ENCODE results near the gene TROAP. TPM values are rescaled to one million over a fixed set of nuclear protein-coding genes. Genes with fewer than 3 reads are reported as not detected.

The TROAP gene
- total RNA-seq, 1 experiment from 2014 or later: 75.3 TPM

DNA sequence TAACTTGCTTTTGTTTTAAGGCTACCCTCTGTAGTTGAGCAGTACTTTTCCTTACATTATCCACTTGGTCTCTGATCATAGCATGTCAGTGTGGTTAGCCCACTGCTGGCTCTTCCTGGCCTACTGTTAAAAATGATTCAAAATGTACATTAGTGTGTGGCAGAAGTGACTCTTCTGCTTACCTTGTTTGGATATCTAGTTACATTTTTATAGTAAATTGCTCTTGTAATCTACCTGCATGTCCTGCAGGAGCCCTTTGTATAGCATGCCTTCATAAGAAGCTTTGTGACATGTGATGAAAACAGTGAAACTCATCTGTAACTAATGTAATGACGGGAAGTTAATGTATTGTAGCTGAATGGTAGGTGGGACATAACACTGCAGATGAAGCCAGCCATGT is 52.4 kb downstream of the TROAP start:
- H3K14ac ChIP-seq (ENCODE audit: insufficient read depth, low read length): no peak overlapping the region
- H4K8ac ChIP-seq (replicated peaks; ENCODE audit: insufficient read length, low read depth, low read length): no peak overlapping the region
- H3K9me3 ChIP-seq (ENCODE audit: control insufficient read depth, low read depth, low read length): no peaks in the 10 kb centered on the region
- H3K23me2 ChIP-seq (ENCODE audit: insufficient read length, low read depth, low read length, poor library complexity, severe bottlenecking): no peaks in the 10 kb centered on the region
- no peak overlapping the region for H2BK12ac ChIP-seq (ENCODE audit: insufficient read length, low read depth, low read length)
- WGBS (ENCODE audit: extremely low coverage, insufficient read length, low lambda C conversion rate): no CpG with 5 or more reads among the region's 1 CpG
- Mint-ChIP-seq H3K36me3 (ENCODE audit: insufficient read depth in 1 of 3, low read depth in 3 of 3) (peaks cover 5 to 12% (median 5%) of the 10 kb centered on the region in 3 experiments; a peak in 3 of 7 replicates), H3K4me1 (peaks cover 3 to 6% of the 10 kb centered on the region in 2 experiments; a peak in 3 of 4 replicates), H3K27me3 (ENCODE audit: low read depth) (no peaks in the 10 kb centered on the region), H3K4me3 (no peak overlapping the region), H3K27ac (no peak overlapping the region), H3K9me3 (no peaks in the 10 kb centered on the region)
- no peak overlapping the region for H4K5ac ChIP-seq (ENCODE audit: insufficient read length, low read depth, low read length)
- H3K27me3 ChIP-seq (ENCODE audit: insufficient read depth, low read length): no peaks in the 10 kb centered on the region
- DNase-seq: no peak
- H3K56ac ChIP-seq (ENCODE audit: insufficient read length, low read depth, low read length): no peak overlapping the region
- H3K4me2 ChIP-seq (ENCODE audit: insufficient read depth, insufficient read length, low read length): no peak overlapping the region
- no peak overlapping the region for H2BK5ac ChIP-seq (ENCODE audit: insufficient read length, low read length)
- no peak overlapping the region for H3K18ac ChIP-seq (ENCODE audit: insufficient read length, low read depth, low read length)
- no peak overlapping the region for H2BK20ac ChIP-seq (ENCODE audit: low read depth, low read length, poor library complexity, severe bottlenecking)
- no peak overlapping the region for H2AK5ac ChIP-seq (ENCODE audit: insufficient read length, low read length)
- no peak overlapping the region for H3T11ph ChIP-seq (ENCODE audit: low read length)
- H3K79me1 ChIP-seq (ENCODE audit: insufficient read depth, low read depth, low read length, poor library complexity, severe bottlenecking): peaks cover 5% of the 10 kb centered on the region
- no peak overlapping the region for H2AFZ ChIP-seq (ENCODE audit: low read length)
- H3K4me1 ChIP-seq (ENCODE audit: insufficient read depth, low read length): no peaks in the 10 kb centered on the region
- no peak overlapping the region for H3K23ac ChIP-seq (ENCODE audit: insufficient read length, low read depth, low read length)
- H2BK120ac ChIP-seq (ENCODE audit: low read depth, low read length, poor library complexity, severe bottlenecking): no peak overlapping the region
- H4K20me1 ChIP-seq (ENCODE audit: control insufficient read depth, insufficient read depth, insufficient read length): no peaks in the 10 kb centered on the region
- no peak overlapping the region for H3K27ac ChIP-seq (ENCODE audit: insufficient read length, low read depth, low read length)
- H3K79me2 ChIP-seq (ENCODE audit: insufficient read depth, low read length): peaks cover 3% of the 10 kb centered on the region; the same call in 1 of the 2 replicates
- TF ChIP-seq CTCF (conservative IDR thresholded peaks at IDR 0.05): no peak
- H2BK15ac ChIP-seq (ENCODE audit: low read depth, low read length): no peak overlapping the region
- H4K91ac ChIP-seq (ENCODE audit: insufficient read length, low read depth, low read length): no peak overlapping the region
- H3K4ac ChIP-seq (ENCODE audit: low read depth, low read length): no peak overlapping the region
- no peak overlapping the region for H3K9ac ChIP-seq (ENCODE audit: extremely low read depth, insufficient read length, low read length)

Measured in H9 (cell line).